ENCODE results near the gene C17orf58. TPM values are rescaled to one million over a fixed set of nuclear protein-coding genes. Genes with fewer than 3 reads are reported as not detected.

Gene C17orf58
- total RNA-seq, 1 donor from 2014 or later, result 8.5 TPM

GRCh38 chr17:67974598-67975066 is 21.6 kb downstream of the C17orf58 start:
- Mint-ChIP-seq H3K4me3 (ENCODE audit: unreplicated experiment) (peak overlapping the region; percentile 57), H3K9me3 (ENCODE audit: unreplicated experiment) (no peaks in the 10 kb centered on the region), H3K27me3 (ENCODE audit: low read depth, unreplicated experiment) (no peaks in the 10 kb centered on the region), H3K36me3 (ENCODE audit: low read depth, unreplicated experiment) (peaks cover 7% of the 10 kb centered on the region), H3K4me1 (ENCODE audit: low read depth, unreplicated experiment) (peaks cover 12% of the 10 kb centered on the region), H3K27ac (ENCODE audit: unreplicated experiment) (no peak overlapping the region)
- TF ChIP-seq CTCF (IDR thresholded peaks at IDR 0.05; ENCODE audit: insufficient read depth, low read depth, low read length), result no peak
- H2AFZ ChIP-seq (ENCODE audit: low read depth, low read length), result no peak overlapping the region
- H3K27me3 ChIP-seq (ENCODE audit: insufficient read depth, low read length), result no peaks in the 10 kb centered on the region
- peaks cover 4% of the 10 kb centered on the region for H3K36me3 ChIP-seq (ENCODE audit: insufficient read depth, low read length)
- H3K9me3 ChIP-seq (ENCODE audit: insufficient read depth, low read depth, low read length), result no peaks in the 10 kb centered on the region
- no peak overlapping the region for H3K4me3 ChIP-seq (ENCODE audit: insufficient read depth, low read depth, low read length)
- H3K9ac ChIP-seq (ENCODE audit: low read length), result no peak overlapping the region
- no peak overlapping the region for H3K27ac ChIP-seq (ENCODE audit: low read depth, low read length)
- H3K4me1 ChIP-seq (ENCODE audit: insufficient read depth, low read length), result no peaks in the 10 kb centered on the region
- no peaks in the 10 kb centered on the region for H3K79me2 ChIP-seq (ENCODE audit: insufficient read depth, low read length)
- no peak for FAIRE-seq
- no peak overlapping the region for H3K4me2 ChIP-seq (ENCODE audit: low read length)
- no peak for DNase-seq (ENCODE audit: low read depth)
- peaks cover 4% of the 10 kb centered on the region for H4K20me1 ChIP-seq (ENCODE audit: insufficient read depth, low read length)

- TF ChIP-seq CTCF (IDR thresholded peaks at IDR 0.05; ENCODE audit: insufficient read depth, low read depth, low read length) (no peak), EZH2 (IDR thresholded peaks at IDR 0.05; ENCODE audit: insufficient read depth, low read length) (no peak)
- no peaks in the 10 kb centered on the region for H3K9me3 ChIP-seq (ENCODE audit: insufficient read depth, low read depth, low read length)
- FAIRE-seq (no peak), DNase-seq (ENCODE audit: low read depth) (no peak)
- peaks cover 12% of the 10 kb centered on the region for H3K4me1 Mint-ChIP-seq (ENCODE audit: low read depth, unreplicated experiment)
- H3K9me3 Mint-ChIP-seq (ENCODE audit: unreplicated experiment), result no peaks in the 10 kb centered on the region
- no peaks in the 10 kb centered on the region for H3K79me2 ChIP-seq (ENCODE audit: insufficient read depth, low read length)
- H3K27ac Mint-ChIP-seq (ENCODE audit: unreplicated experiment), result peak overlapping the region; percentile 53
- no peaks in the 10 kb centered on the region for H3K27me3 Mint-ChIP-seq (ENCODE audit: low read depth, unreplicated experiment)
- peaks cover 7% of the 10 kb centered on the region for H3K36me3 Mint-ChIP-seq (ENCODE audit: low read depth, unreplicated experiment)
- H2AFZ ChIP-seq (ENCODE audit: low read depth, low read length), result no peak overlapping the region
- H3K4me2 ChIP-seq (ENCODE audit: low read length), result no peak overlapping the region
- H3K4me3 ChIP-seq (ENCODE audit: insufficient read depth, low read depth, low read length), result no peak overlapping the region
- no peak overlapping the region for H3K9ac ChIP-seq (ENCODE audit: low read length)
- no peak overlapping the region for H3K27ac ChIP-seq (ENCODE audit: low read depth, low read length)
- H3K36me3 ChIP-seq (ENCODE audit: insufficient read depth, low read length), result peaks cover 4% of the 10 kb centered on the region
- no peaks in the 10 kb centered on the region for H3K27me3 ChIP-seq (ENCODE audit: insufficient read depth, low read length)
- no peaks in the 10 kb centered on the region for H3K4me1 ChIP-seq (ENCODE audit: insufficient read depth, low read length)
- H4K20me1 ChIP-seq (ENCODE audit: insufficient read depth, low read length), result peaks cover 4% of the 10 kb centered on the region
- H3K4me3 Mint-ChIP-seq (ENCODE audit: unreplicated experiment), result no peak overlapping the region
Measured at GRCh38 chr17:67974185-67974584, 22.1 kb downstream of the C17orf58 start.

GRCh38 chr17:67970783-67971182 is 25.5 kb downstream of the C17orf58 start:
- no peaks in the 10 kb centered on the region for H3K79me2 ChIP-seq (ENCODE audit: insufficient read depth, low read length)

More at GRCh38 chr17:67970783-67971182, 25.5 kb downstream of the C17orf58 start:
- DNase-seq (ENCODE audit: low read depth), result no peak
- FAIRE-seq, result no peak
- Mint-ChIP-seq H3K27me3 (ENCODE audit: low read depth, unreplicated experiment) (no peaks in the 10 kb centered on the region), H3K4me3 (ENCODE audit: unreplicated experiment) (no peak overlapping the region), H3K27ac (ENCODE audit: unreplicated experiment) (no peak overlapping the region), H3K4me1 (ENCODE audit: low read depth, unreplicated experiment) (peaks cover 7% of the 10 kb centered on the region), H3K36me3 (ENCODE audit: low read depth, unreplicated experiment) (peaks cover 4% of the 10 kb centered on the region), H3K9me3 (ENCODE audit: unreplicated experiment) (no peaks in the 10 kb centered on the region)
- H3K4me2 ChIP-seq (ENCODE audit: low read length), result no peak overlapping the region
- H4K20me1 ChIP-seq (ENCODE audit: insufficient read depth, low read length), result no peaks in the 10 kb centered on the region
- no peaks in the 10 kb centered on the region for H3K4me1 ChIP-seq (ENCODE audit: insufficient read depth, low read length)
- TF ChIP-seq CTCF (IDR thresholded peaks at IDR 0.05; ENCODE audit: insufficient read depth, low read depth, low read length) (no peak), EZH2 (IDR thresholded peaks at IDR 0.05; ENCODE audit: insufficient read depth, low read length) (no peak)
- H2AFZ ChIP-seq (ENCODE audit: low read depth, low read length), result no peak overlapping the region
- no peak overlapping the region for H3K27ac ChIP-seq (ENCODE audit: low read depth, low read length)
- H3K27me3 ChIP-seq (ENCODE audit: insufficient read depth, low read length), result no peaks in the 10 kb centered on the region
- H3K36me3 ChIP-seq (ENCODE audit: insufficient read depth, low read length), result peaks cover 9% of the 10 kb centered on the region
- no peak overlapping the region for H3K4me3 ChIP-seq (ENCODE audit: insufficient read depth, low read depth, low read length)
- H3K9ac ChIP-seq (ENCODE audit: low read length), result no peak overlapping the region
- H3K9me3 ChIP-seq (ENCODE audit: insufficient read depth, low read depth, low read length), result no peaks in the 10 kb centered on the region
